Stimulated activated CD4-positive, alpha-beta T cell treated with anti-CD3 and anti-CD28 coated beads, Interleukin-12 subunit alpha, Interleukin-12 subunit beta, amount 100 ng/mL, for 24 hours (primary cell): ENCODE measurements around the gene FCMR.
"Not testable (repeated sequence)": the region's sequence is repeated elsewhere in the genome, so short reads cannot be mapped to it uniquely, and the experiment has no call there.

Source experiments
- DNase-seq, 2 experiments: peaks; one replicate each; pipeline ENCODE4 v3.0.0-alpha.2; 2020; ENCODE audit warnings: low read depth in 2 of 2

Gene FCMR

DNA sequence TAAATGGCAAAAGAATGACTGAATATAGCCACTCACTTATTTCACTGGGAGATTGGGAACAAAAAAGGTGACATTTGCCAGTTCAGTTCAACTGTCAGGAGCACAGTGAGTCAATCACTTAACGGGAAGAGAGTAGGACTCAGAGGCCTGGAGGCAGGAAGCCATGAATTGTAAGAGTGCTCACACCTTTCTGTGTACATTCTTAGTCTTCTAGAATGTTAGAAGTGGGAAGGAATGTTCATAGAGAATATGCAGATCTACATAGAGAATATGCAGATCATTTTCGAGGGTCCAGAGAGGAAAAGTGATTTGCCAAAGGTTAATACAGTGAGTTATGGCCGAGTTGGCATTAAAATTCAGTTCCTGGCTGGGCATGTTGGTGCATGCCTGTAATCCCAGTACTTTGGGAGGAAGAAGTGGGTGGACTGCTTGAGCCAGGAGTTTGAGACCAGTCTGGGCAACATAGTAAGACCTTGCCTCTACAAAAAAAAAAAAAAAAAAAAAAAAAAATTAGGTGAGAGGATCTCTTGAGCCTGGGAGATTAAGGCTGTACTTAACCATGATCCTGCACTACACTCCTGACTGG is 48.0 kb downstream of the FCMR start:
- DNase-seq: no peak

DNA sequence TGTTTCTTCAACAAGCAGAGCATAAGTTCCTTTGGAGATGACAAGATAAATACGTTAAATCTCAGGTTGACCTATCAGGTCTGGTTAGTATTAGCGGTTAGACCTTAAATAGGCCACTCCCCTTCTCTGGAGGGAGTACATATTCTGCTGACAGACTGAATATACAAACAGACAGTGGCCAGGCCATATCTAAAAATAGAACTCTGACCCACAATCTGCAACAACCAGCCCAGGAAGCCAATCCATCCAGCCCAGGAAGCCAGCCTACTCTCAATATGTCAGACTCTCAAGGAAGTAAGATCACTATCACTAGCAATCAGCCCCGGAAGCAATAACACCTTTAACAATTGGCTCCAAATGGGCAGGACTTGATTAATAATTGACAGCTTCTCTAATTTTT is 49.6 kb downstream of the FCMR start:
- DNase-seq: no peak

DNA sequence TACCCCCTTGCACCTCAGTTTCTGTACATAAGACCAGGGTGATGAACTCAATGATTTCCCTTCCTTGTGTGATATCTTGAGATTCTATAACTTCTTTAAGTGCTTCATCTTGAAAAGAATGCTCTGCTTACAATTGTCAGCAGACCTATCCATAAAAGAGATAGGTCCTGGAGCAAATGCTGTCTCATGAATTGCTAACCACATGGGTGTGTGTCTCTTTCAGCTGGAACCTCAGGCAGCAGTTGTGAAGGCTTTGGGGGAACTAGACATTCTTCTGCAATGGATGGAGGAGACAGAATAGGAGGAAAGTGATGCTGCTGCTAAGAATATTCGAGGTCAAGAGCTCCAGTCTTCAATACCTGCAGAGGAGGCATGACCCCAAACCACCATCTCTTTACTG is 53.5 kb downstream of the FCMR start:
- DNase-seq: no peak

DNA sequence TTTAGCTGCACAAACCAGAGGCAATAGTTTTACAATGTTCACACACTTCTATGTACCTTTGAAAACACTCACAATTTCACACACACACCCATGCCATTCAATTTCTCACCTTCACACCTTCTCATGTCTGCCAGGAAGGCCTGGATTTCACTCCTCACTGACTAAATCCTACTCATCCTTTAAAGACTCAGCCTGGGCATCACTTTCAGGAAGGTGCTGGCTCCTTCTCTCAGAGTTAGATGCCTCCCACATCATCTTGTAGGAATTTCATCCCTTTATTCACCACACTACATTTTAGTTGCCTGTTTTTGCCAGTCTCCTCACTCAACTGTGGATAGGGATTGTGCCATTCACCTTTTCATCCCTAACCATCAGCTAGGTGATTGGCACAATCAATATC is 54.0 kb downstream of the FCMR start:
- DNase-seq: no peak

DNA sequence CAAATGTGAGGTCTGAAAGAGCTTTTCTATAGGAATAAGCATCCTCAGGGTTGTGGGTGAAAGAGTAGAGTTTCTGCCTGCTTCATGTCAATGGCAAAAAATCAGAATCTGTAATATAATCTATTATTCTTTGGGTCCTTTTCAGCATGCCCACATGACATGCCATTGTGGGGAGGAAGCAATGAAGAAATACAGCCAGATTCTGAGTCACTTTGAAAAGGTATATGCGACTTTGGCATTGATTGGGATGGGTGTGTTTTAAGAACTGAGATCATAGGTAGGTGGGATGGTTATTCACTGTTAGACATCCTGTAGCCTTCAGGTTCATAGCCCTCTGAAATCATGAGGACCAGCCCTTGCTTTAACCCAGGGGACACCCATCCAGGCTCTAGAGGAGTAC is 54.5 kb downstream of the FCMR start:
- DNase-seq: no peak

DNA sequence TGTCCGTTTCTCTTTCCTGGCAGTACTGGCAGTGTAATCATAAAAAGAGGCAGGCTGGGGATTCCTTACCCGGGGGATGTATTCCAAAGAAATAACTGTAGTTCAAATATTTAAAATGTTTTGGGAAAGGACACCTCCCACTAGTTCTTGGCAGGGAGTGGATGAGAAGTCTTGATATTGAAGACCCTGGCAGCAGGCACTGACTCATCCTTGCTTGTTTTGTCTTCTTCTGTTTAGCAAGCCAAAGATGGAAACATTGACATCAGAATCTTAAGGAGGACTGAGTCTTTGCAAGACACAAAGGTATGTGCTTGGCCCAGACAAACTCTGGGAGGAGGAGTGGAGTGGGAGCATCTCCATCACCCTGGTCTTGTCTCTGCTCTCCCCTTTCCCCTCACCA is 55.7 kb downstream of the FCMR start:
- no peak for DNase-seq

DNA sequence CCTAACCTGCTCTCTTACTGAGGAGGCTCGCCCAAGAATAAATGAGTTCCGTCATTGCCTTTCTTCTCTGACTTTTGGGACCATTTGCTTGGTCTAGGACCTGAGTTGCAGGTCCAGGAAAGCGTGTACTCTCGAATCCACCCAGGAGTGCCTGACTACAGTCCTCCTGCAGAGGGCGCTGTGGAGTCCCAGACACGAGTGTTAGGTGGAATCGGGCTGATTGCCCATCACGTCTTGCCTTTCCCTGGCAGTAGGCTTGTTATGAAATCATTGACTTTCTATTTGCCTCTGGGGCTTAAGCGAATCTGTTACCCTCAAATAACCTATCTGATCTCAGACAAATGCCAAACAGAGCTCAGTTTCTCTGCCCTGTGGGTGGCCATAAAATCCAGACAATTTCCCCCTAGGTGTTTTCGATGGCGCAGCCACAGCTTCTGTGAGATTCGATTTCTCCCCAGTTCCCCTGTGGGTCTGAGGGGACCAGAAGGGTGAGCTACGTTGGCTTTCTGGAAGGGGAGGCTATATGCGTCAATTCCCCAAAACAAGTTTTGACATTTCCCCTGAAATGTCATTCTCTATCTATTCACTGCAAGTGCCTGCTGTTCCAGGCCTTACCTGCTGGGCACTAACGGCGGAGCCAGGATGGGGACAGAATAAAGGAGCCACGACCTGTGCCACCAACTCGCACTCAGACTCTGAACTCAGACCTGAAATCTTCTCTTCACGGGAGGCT is 56.6 kb downstream of the FCMR start, which contains the start of gene IL20:
Gene IL20 (plus strand): TSS at position 685 of the 733 bp plus-strand sequence. CDS start 230 bp downstream, outside the sequence.
- DNase-seq: peak; percentile 66 to 89

DNA sequence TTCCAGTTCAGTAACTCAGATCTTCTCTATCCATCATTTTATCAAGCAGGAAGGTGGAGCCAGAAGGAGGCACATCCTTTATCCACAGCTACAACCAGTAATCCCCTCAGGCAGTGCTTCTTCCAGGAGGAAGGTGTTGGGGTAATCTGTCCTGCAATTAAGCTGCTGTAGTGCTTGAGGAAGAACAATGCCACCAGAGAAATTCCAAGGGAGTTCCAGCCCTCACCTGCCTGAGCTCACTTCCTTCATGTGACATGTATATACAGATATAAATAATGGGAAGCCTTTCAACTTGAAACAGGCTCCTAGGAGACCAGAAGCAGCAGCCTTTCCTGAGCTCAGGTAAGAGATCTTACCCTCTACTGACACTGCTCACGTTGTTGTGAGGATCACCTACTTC is 58.5 kb downstream of the FCMR start:
- DNase-seq: no peak

DNA sequence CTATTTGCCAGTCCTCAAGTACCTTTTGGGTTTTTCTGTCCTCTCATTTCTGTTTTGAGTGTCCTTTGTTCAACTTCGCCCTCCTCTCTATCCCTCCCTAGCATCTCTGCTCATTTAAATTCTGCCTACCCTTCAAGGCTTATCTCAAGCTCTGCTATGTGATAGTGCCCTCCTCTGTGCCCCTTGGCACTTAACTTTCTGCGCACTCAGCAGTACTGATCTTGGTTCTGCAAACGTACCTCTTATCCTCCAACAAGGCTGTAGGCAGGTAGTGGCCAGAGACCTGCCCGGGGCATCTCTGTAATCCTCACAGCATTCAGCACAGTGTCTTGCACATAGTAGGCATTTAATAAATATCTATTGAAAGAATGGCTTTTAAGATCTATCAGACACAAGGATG is 61.6 kb downstream of the FCMR start:
- DNase-seq: no peak

DNA sequence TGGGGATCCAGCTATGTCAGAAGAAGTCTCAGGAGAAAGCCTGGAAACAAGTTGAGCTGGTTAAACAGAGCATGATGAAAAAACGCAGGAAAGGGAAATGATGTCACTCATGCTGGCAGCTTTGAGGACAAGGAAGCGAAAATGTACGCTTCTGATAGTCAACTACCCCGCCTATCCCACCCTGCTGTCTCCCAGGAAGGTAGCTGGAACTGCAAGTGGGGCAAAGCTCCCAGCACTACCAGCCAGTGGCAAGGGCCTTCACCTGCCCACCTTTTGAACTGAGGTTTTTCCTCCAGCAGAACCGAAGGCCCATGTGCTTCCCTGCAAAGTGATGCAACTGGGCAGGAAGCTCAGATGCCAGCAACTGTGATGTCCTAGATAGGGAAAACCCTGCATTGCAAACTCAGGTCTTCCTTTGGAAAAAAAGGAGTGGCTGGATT is 62.6 kb downstream of the FCMR start:
- no peak for DNase-seq

DNA sequence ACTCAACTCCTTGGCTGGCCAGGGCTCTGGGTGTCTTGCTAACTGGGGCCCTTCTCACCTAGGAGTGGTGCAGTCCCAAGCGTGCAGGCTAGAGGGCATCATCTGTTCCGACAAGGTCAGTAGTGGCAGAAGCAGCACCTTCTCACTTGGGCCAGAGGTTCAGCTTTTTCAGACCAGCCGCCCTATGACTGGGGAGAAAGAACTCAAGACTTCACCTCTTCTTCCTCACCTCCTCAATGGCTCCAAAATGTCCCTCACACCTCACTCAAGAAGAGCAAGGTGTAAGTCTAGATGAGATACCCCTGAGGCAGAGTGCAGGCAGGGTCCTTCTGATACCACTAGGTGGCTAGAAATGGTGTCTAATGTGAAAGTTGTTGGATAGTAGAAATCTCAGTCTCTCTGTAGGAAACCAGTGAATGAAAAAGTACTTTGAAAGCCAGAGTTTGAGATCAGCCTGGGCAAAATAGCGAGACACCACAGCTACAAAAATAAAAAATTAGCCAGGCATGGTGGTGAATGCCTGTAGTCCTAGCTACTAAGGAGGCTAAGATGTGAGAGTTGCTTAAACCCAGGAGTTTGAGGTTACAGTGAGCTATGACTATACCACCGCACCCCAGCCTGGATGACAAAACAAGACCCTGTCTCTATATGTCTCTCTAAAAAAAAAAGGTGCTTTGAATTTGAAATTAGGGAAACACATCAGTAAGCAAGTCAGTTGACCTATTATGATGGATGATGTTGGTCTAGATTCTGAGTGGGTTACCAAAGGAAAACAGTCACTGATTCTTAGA is 64.9 kb downstream of the FCMR start:
- DNase-seq: no peak

DNA sequence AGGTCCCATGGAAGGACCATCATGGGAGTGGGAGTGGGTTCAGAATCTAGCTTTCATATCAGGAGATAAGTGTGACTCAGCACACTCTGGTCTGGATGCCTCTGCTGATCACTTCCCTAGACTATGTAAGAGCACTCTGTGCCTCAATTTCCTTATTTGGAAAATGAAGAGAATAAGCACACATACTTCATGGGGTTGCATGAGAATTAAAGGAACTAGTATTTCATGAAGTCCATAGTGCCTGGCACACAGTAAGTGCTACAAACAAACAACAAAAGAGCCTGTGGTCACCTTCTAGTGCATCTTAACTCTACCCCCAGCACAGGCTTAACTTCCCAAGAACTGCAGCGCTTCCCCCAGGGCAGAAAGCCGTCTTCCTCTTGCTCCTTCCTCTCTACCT is 65.9 kb downstream of the FCMR start:
- DNase-seq: no peak

DNA sequence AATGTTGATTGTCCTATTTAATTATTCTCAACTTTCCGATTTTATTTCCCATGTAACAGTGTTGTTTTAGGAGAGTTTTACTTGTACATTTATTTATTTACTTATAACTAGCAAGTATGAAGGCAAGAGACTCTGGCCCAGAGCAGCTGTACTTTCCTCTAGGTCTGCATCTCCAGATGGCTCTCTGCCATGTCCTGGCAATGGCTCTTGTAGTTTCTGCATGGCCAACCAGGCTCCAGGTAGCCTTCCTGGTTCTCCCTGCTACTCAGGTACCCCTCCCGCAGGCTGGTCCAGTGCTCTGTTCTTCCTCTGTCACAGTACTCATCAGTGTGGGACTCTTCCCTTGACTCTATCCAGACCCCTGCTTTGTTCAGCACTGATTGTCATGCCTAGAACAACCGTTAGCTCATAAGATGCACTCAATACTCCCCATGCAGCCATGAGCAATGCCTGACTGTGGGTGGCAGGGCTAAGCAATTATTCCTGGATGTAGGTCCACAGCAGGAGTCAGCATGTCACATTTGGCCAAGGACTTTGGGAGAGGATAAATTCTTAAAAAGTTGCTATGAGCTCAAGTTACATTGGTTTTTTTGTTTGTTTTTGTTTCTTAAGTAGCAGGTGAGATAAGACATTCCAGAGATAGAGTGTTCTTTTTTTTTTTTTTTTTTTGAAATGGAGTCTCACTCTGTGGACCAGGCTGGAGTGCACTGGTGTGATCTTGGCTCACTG is 67.2 kb downstream of the FCMR start:
- no peak for DNase-seq

DNA sequence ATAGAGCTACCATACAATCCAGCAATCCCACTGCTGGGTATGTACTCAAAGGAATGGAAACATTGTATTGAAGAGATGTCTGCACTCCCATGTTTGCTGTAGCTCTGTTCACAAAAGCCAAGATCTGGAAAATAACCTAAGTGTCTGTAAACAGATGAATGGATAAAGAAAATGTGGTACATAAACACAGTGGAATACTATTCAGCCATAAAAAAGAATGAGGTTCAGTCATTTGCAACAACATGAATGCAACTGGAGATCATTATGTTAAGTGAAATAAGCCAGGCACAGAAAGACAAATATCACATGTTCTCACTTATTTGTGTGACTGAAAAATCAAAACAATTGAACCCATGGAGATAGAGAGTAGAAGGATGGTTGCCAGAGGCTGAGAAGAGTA is 68.0 kb downstream of the FCMR start:
- not testable (repeated sequence) for DNase-seq
